A549 (cell line): Measurements from ENCODE around the gene SLC14A1. TPM values are rescaled to one million over a fixed set of nuclear protein-coding genes. Genes with fewer than 3 reads are reported as not detected.
"Not testable (repeated sequence)": the region's sequence is repeated elsewhere in the genome, so short reads cannot be mapped to it uniquely, and the experiment has no call there.

Experiments used
- ATAC-seq, 2 experiments: fragments of 200-7000 bp in 1 of 2; fragments of >200 bp in 1 of 2; cut with Nextera tagmentation in 1 of 2; cut with Tn5 transposase in 1 of 2; 3 replicates each; pipeline versions ENCODE4 v1.8.0 to v1.9.1; 2018 to 2020; ENCODE audit warnings: mild to moderate bottlenecking in 1 of 2, moderate library complexity in 1 of 2
- CTCF ChIA-PET: fragments of 300-600 bp; sonication (Branson Sonifier 250); formaldehyde crosslinking; extraction: SDS; loops from one replicate; lab custom pipeline; 2021; ENCODE audit warnings: antibody characterized with exemption, inconsistent platforms; lab: Yijun Ruan, JAX
- POLR2A ChIA-PET: fragments of 350-600 bp; formaldehyde crosslinking; extraction: SDS; loops from one replicate; lab custom pipeline; 2021; ENCODE audit warnings: antibody characterized with exemption, inconsistent platforms; lab: Yijun Ruan, JAX
- DNase-seq, 2 experiments: peaks; one replicate each; pipeline versions ENCODE4 v3.0.0 to v3.0.0-alpha.2; 2011 to 2016; ENCODE audit warnings: low read depth in 1 of 2, low spot score in 1 of 2
- FAIRE-seq: peaks from 2 replicates; lab custom pipeline; 2011; peaks lifted over from hg19 to GRCh38; lab: Jason Lieb, UNC
- H3K27ac ChIP-seq, 2 experiments: fragments of >200 bp; sonication (Bioruptor Twin); formaldehyde crosslinking; 3 replicates each; pipeline ENCODE4 v1.5.1; 2016 to 2017
- H3K4me1 ChIP-seq: fragments of >200 bp; sonication (Bioruptor Twin); formaldehyde crosslinking; 3 replicates; pipeline ENCODE4 v1.6.1; 2016
- H3K4me2 ChIP-seq: fragments of >200 bp; sonication (Bioruptor Twin); formaldehyde crosslinking; 3 replicates; pipeline ENCODE4 v1.6.1; 2016
- H3K4me3 ChIP-seq: fragments of >200 bp; sonication (Bioruptor Twin); formaldehyde crosslinking; 3 replicates; pipeline ENCODE4 v1.5.1; 2016
- H3K9me3 ChIP-seq: fragments of >200 bp; sonication (Bioruptor Twin); formaldehyde crosslinking; 3 replicates; pipeline ENCODE4 v1.6.1; 2016
- EP300 ChIP-seq, 2 experiments: fragments of >200 bp; sonication (Bioruptor Twin); formaldehyde crosslinking; IDR thresholded peaks; 2 replicates in 1 of 2; 3 replicates in 1 of 2; pipeline ENCODE4 v1.6.1; 2016 to 2017
- ESRRA ChIP-seq: fragments of 150-350 bp; IDR thresholded peaks from 2 replicates; pipeline ENCODE4 v1.6.1; 2014; ENCODE audit warnings: mild to moderate bottlenecking, low read length, borderline replicate concordance
- FOSB ChIP-seq: fragments of 250-450 bp; sonication (Bioruptor Pico); IDR thresholded peaks from 2 replicates; pipeline ENCODE4 v1.5.0; 2020; ENCODE audit warnings: mild to moderate bottlenecking, moderate library complexity
- HDAC2 ChIP-seq: fragments of 200-600 bp; sonication (generic); IDR thresholded peaks from 2 replicates; pipeline ENCODE4 v1.6.1; 2016
- HEYL ChIP-seq: fragments of 250-450 bp; sonication (Bioruptor Pico); IDR thresholded peaks from 2 replicates; pipeline ENCODE4 v1.8.0; 2021; ENCODE audit warnings: mild to moderate bottlenecking, moderate library complexity
- HOXA7 ChIP-seq: fragments of 250-450 bp; sonication (Bioruptor Pico); IDR thresholded peaks from 2 replicates; pipeline ENCODE4 v1.5.0; 2020; ENCODE audit warnings: mild to moderate bottlenecking, moderate library complexity
- KDM5A ChIP-seq: fragments of 200-600 bp; sonication (generic); IDR thresholded peaks from 2 replicates; pipeline ENCODE4 v1.6.1; 2016; ENCODE audit warnings: antibody characterized with exemption, mild to moderate bottlenecking
- MAFK ChIP-seq: fragments of 450-650 bp; IDR thresholded peaks from 2 replicates; pipeline ENCODE4 v1.6.1; 2014; ENCODE audit not compliant: partially characterized antibody
- MAZ ChIP-seq: fragments of 150-350 bp; IDR thresholded peaks from 2 replicates; pipeline ENCODE4 v1.6.1; 2014; ENCODE audit warnings: antibody characterized with exemption, low read depth, low read length, borderline replicate concordance
- MYC ChIP-seq: IDR thresholded peaks from 2 replicates; pipeline ENCODE4 v1.6.1; 2012; ENCODE audit warnings: mild to moderate bottlenecking, inconsistent platforms, low read length, improper control_type of control experiment, borderline replicate concordance
- NPAS2 ChIP-seq: fragments of 250-450 bp; sonication (Bioruptor Pico); IDR thresholded peaks from 2 replicates; pipeline ENCODE4 v1.8.0; 2022; ENCODE audit warnings: mild to moderate bottlenecking, moderate library complexity, borderline replicate concordance
- NR3C1 ChIP-seq: fragments of >200 bp; sonication (Bioruptor Twin); formaldehyde crosslinking; IDR thresholded peaks from 3 replicates; pipeline ENCODE4 v1.6.1; 2017
- PHF8 ChIP-seq: fragments of 200-600 bp; sonication (generic); IDR thresholded peaks from 2 replicates; pipeline ENCODE4 v1.6.1; 2016; ENCODE audit warnings: low read depth, mild to moderate bottlenecking, antibody characterized with exemption, moderate library complexity, borderline replicate concordance
- POLR2A ChIP-seq: IDR thresholded peaks from 2 replicates; pipeline ENCODE4 v1.6.1; 2012; ENCODE audit warnings: mild to moderate bottlenecking, low read length
- RARB ChIP-seq: fragments of 250-450 bp; sonication (Bioruptor Pico); IDR thresholded peaks from 2 replicates; pipeline ENCODE4 v1.8.0; 2021; ENCODE audit warnings: mild to moderate bottlenecking, moderate library complexity
- RNF2 ChIP-seq: fragments of 200-600 bp; sonication (generic); IDR thresholded peaks from 2 replicates; pipeline ENCODE4 v1.6.1; 2016; ENCODE audit warnings: low read depth, mild to moderate bottlenecking, antibody characterized with exemption, moderate library complexity, borderline replicate concordance
- SMC3 ChIP-seq: fragments of >200 bp; sonication (Bioruptor Twin); formaldehyde crosslinking; IDR thresholded peaks from 3 replicates; pipeline ENCODE4 v1.6.1; 2018; ENCODE audit warnings: inconsistent platforms
- TFCP2L1 ChIP-seq: fragments of 250-450 bp; sonication (Bioruptor Pico); IDR thresholded peaks from 2 replicates; pipeline ENCODE4 v1.5.0; 2021; ENCODE audit warnings: mild to moderate bottlenecking
- TP53 ChIP-seq: fragments of 250-450 bp; sonication (Bioruptor Pico); IDR thresholded peaks from 2 replicates; pipeline ENCODE4 v1.5.0; 2021; ENCODE audit warnings: mild to moderate bottlenecking, moderate library complexity
- WGBS: methylation state at CpG from one replicate; pipeline ENCODE4 v1.1.6; 2017; ENCODE audit errors: missing lambda C conversion rate; 5-methylcytosine and 5-hydroxymethylcytosine counted together
- polyA plus RNA-seq, 4 experiments: library from polyadenylated mRNA; depleted of rRNA in 3 of 4; stranded (reverse); fragments of >200 nt; fragmentation: RNase III in 1 of 4; extraction: RNeasy Plus Mini Kit Qiagen cat#74134 plus additional on column Dnase treatment in 1 of 4; gene quantifications; 2 replicates in 3 of 4; 3 replicates in 1 of 4; pipeline ENCODE4 v1.2.3, GENCODE V29; 2011 to 2017
- TF ChIP-seq, protein P1 (sequence below): fragments of 250-450 bp; sonication (Bioruptor Pico); IDR thresholded peaks from 2 replicates; pipeline ENCODE4 v1.5.0; 2020; ENCODE audit warnings: low read depth, mild to moderate bottlenecking, moderate library complexity
- TF ChIP-seq, protein P2 (sequence below): fragments of >200 bp; sonication (Bioruptor Twin); formaldehyde crosslinking; IDR thresholded peaks from 3 replicates; pipeline ENCODE4 v1.6.1; 2016
- TF ChIP-seq, protein P3 (sequence below): fragments of 250-450 bp; sonication (Bioruptor Pico); IDR thresholded peaks from 2 replicates; pipeline ENCODE4 v1.5.0; 2021; ENCODE audit warnings: mild to moderate bottlenecking, moderate library complexity, borderline replicate concordance
- TF ChIP-seq, protein P4 (sequence below): IDR thresholded peaks from 2 replicates; pipeline ENCODE4 v1.6.1; 2012; ENCODE audit warnings: low read depth, borderline replicate concordance

SLC14A1 gene
- polyA plus RNA-seq, 2 of the 4 experiments (the other 2 are of a cell fraction), result 0.23 TPM; not detected in 1

DNA sequence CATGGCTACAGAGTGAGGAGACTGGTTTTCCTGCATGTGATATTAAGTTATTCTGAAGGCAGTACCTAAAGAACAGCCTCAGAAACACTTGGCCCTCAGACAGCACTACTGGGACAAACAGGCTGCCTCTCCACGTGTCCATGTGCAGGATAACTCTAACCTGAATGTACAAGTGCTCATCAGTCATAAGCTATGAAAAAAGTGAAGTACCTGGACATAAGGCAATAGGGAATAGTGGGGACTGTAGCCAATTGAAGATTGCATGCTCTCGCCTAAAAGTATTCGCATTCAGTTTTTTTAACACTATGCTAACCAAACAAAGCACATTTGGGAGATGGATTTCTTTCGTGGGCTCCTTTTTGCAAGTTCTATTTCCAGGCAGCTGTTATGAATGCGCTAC lies 33.0 kb downstream of the SLC14A1 start:
- ChIA-PET CTCF (interaction anchor here (1.4 kb wide), 1 partner anchor 35 kb away, joined by 4 read pairs; no protein-coding TSS in a partner anchor), POLR2A (no interaction called here)
- TF ChIP-seq, protein P1, sequence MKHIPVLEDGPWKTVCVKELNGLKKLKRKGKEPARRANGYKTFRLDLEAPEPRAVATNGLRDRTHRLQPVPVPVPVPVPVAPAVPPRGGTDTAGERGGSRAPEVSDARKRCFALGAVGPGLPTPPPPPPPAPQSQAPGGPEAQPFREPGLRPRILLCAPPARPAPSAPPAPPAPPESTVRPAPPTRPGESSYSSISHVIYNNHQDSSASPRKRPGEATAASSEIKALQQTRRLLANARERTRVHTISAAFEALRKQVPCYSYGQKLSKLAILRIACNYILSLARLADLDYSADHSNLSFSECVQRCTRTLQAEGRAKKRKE (CRISPR knock-in tag), result no peak
- no peak for TF ChIP-seq NR3C1
- TF ChIP-seq MAFK, result no peak
- TF ChIP-seq POLR2A, result no peak
- TF ChIP-seq RARB (CRISPR knock-in tag), result no peak
- no peak for TF ChIP-seq ESRRA
- TF ChIP-seq TP53, result no peak
- TF ChIP-seq HEYL (CRISPR knock-in tag), result no peak
- TF ChIP-seq KDM5A, result no peak
- TF ChIP-seq TFCP2L1, result no peak
- no peak for TF ChIP-seq EP300 (IDR thresholded peaks at IDR 0.05)
- TF ChIP-seq RNF2, result no peak
- TF ChIP-seq, protein P2, sequence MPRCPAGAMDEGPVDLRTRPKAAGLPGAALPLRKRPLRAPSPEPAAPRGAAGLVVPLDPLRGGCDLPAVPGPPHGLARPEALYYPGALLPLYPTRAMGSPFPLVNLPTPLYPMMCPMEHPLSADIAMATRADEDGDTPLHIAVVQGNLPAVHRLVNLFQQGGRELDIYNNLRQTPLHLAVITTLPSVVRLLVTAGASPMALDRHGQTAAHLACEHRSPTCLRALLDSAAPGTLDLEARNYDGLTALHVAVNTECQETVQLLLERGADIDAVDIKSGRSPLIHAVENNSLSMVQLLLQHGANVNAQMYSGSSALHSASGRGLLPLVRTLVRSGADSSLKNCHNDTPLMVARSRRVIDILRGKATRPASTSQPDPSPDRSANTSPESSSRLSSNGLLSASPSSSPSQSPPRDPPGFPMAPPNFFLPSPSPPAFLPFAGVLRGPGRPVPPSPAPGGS, result no peak
- TF ChIP-seq MAZ, result no peak
- TF ChIP-seq NPAS2 (CRISPR knock-in tag), result no peak
- Histone ChIP-seq H3K4me3 (no peak overlapping the region), H3K4me2 (no peak overlapping the region), H3K27ac (no peak overlapping the region), H3K4me1 (no peaks in the 10 kb centered on the region), H3K9me3 (no peaks in the 10 kb centered on the region)
- ATAC-seq, result no peak
- DNase-seq, result no peak
- 65% methylated on average over 5 of the region's 5 CpGs for WGBS
- no peak for FAIRE-seq

DNA sequence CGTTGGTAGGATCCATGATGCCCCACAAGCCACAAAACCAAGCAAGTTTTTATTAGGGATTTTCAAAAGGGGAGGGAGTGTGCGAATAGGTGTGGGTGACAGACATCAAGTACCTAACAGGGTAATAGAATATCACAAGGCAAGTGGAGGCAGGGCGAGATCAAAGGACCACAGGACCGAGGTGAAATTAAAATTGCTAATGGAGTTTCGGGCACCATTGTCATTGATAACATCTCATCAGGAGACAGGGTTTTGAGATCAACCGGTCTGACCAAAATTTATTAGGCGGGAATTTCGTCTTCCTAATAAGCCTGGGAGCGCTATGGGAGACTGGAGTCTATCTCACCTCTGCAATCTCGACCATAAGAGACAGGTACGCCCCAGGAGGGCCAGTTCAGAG lies 33.7 kb downstream of the SLC14A1 start:
- FAIRE-seq, H3K4me3 ChIP-seq, H3K9me3 ChIP-seq, ATAC-seq, H3K4me1 ChIP-seq, DNase-seq, POLR2A ChIA-PET, H3K27ac ChIP-seq, H3K4me2 ChIP-seq: not testable (repeated sequence)
- WGBS, result 64% methylated on average over 11 of the region's 11 CpGs
- CTCF ChIA-PET, result interaction anchor here (1.4 kb wide), 1 partner anchor 35 kb away, joined by 4 read pairs; no protein-coding TSS in a partner anchor

DNA sequence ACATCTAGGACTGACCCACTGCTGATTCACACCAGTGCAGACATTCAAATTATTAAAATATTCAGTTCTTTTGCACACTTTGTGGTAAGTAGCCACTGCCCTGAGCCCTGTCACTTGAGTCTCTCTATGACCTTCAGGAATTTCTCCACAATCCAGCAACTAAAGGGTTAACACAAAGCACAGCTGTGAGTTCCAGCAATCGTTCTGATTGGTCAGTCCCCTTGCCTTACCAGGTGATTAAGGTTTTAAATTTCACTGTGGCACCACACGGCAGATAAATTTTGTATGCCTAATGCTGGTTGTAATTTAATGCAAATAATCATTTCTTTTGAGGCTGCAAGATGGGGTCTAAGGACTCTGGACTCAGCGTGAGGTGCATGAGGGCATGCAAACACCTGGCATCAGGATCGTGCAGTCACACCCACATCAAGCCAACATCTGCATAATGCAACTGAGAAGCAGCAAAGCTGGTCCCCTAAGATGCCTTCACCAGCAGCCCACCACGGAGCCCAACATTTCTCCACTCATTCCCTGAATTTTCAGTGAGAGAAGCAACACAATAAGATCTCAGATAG lies 36.6 kb downstream of the SLC14A1 start:
- CTCF ChIA-PET, result no interaction called here
- no peak for TF ChIP-seq FOSB (CRISPR knock-in tag)
- no peak for TF ChIP-seq HDAC2
- TF ChIP-seq SMC3, result no peak
- TF ChIP-seq HOXA7, result no peak
- no peak for TF ChIP-seq POLR2A
- TF ChIP-seq, protein P3, sequence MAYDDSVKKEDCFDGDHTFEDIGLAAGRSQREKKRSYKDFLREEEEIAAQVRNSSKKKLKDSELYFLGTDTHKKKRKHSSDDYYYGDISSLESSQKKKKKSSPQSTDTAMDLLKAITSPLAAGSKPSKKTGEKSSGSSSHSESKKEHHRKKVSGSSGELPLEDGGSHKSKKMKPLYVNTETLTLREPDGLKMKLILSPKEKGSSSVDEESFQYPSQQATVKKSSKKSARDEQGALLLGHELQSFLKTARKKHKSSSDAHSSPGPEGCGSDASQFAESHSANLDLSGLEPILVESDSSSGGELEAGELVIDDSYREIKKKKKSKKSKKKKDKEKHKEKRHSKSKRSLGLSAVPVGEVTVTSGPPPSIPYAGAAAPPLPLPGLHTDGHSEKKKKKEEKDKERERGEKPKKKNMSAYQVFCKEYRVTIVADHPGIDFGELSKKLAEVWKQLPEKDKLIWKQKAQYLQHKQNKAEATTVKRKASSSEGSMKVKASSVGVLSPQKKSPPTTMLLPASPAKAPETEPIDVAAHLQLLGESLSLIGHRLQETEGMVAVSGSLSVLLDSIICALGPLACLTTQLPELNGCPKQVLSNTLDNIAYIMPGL (CRISPR knock-in tag), result no peak
- no peak for TF ChIP-seq PHF8
- TF ChIP-seq, protein P1 (CRISPR knock-in tag), result no peak
- no peak for TF ChIP-seq MYC
- TF ChIP-seq, protein P4, sequence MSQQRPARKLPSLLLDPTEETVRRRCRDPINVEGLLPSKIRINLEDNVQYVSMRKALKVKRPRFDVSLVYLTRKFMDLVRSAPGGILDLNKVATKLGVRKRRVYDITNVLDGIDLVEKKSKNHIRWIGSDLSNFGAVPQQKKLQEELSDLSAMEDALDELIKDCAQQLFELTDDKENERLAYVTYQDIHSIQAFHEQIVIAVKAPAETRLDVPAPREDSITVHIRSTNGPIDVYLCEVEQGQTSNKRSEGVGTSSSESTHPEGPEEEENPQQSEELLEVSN, result no peak
- no peak for FAIRE-seq

More for the DNA sequence above, 36.6 kb downstream of the SLC14A1 start:
- Histone ChIP-seq H3K4me2 (no peak overlapping the region), H3K4me1 (no peaks in the 10 kb centered on the region), H3K4me3 (no peak overlapping the region), H3K9me3 (no peaks in the 10 kb centered on the region), H3K27ac (no peak overlapping the region)
- DNase-seq (no peak), ATAC-seq (no peak)
- 28% methylated on average over 5 of the region's 5 CpGs for WGBS
- POLR2A ChIA-PET, result no interaction called here
